HCT116 (cell line): ENCODE measurements around the gene SLAIN2. TPM values are rescaled to one million over a fixed set of nuclear protein-coding genes. Genes with fewer than 3 reads are reported as not detected.

Experiments used
- ATAC-seq: fragments of 200-7000 bp; cut with Tn5 transposase; 2 replicates; pipeline ENCODE4 v1.9.1; 2020; ENCODE audit warnings: mild to moderate bottlenecking, moderate library complexity
- BruUV-seq: library from RNA; stranded (reverse); fragments of 400-500 nt; replicated peaks from 2 replicates; lab custom pipeline; 2021; lab: Mats Ljungman, UMichigan
- CTCF ChIA-PET: fragments of 300-600 bp; sonication (Branson Sonifier 250); formaldehyde crosslinking; loops from one replicate; lab custom pipeline; 2021; ENCODE audit warnings: antibody characterized with exemption; lab: Charles Lee
- POLR2A ChIA-PET: fragments of 300-600, 350-600 bp; sonication (Branson Sonifier 250); formaldehyde crosslinking; loops from one replicate; lab custom pipeline; 2021; ENCODE audit warnings: antibody characterized with exemption; lab: Charles Lee
- RAD21 ChIA-PET, 2 experiments: fragments of 300-600 bp; sonication (Branson Sonifier 250); formaldehyde crosslinking; loops; one replicate each; lab custom pipeline; 2023; ENCODE audit warnings: low total read pairs in 2 of 2; ENCODE audit not compliant: uncharacterized antibody in 2 of 2, unreplicated experiment in 2 of 2, low non-redundant PET in 1 of 2; lab: Charles Lee
- DNase-seq: peaks from one replicate; pipeline ENCODE4 v3.0.0-alpha.2; 2010; ENCODE audit warnings: low read depth, low spot score
- H2AFZ ChIP-seq: fragments of 200-600 bp; shearing (Covaris generic), sonication (generic); 2 replicates; pipeline ENCODE4 v1.6.1; 2017; ENCODE audit warnings: low read depth, mixed run types, mixed read lengths, antibody characterized with exemption, low read length; ENCODE audit not compliant: poor library complexity, severe bottlenecking
- H3K27ac ChIP-seq: 2 replicates; pipeline ENCODE4 v1.5.1; 2012; ENCODE audit warnings: low read depth, low read length
- H3K27me3 ChIP-seq: fragments of 200-600 bp; sonication (generic); 2 replicates; pipeline ENCODE4 v1.6.1; 2016; ENCODE audit warnings: mixed run types, low read length, mixed read lengths; ENCODE audit not compliant: insufficient read depth
- H3K36me3 ChIP-seq, 2 experiments: fragments of 200-500 bp in 1 of 2; fragments of 200-600 bp in 1 of 2; sonication (Bioruptor generic) in 1 of 2; sonication (generic) in 1 of 2; 2 replicates each; pipeline versions ENCODE4 v1.5.1 to v1.6.1; 2014 to 2016; ENCODE audit warnings: low read length in 2 of 2, inconsistent platforms in 1 of 2, mixed read lengths in 1 of 2, mixed run types in 1 of 2; ENCODE audit not compliant: insufficient read depth in 2 of 2, control insufficient read depth in 1 of 2
- H3K4me1 ChIP-seq, 2 experiments: fragments of 200-600 bp in 1 of 2; sonication (generic) in 1 of 2; 2 replicates each; pipeline versions ENCODE4 v1.5.1 to v1.6.1; 2012 to 2017; ENCODE audit warnings: low read length in 2 of 2, inconsistent platforms in 1 of 2, mild to moderate bottlenecking in 1 of 2, mixed read lengths in 1 of 2, mixed run types in 1 of 2, moderate library complexity in 1 of 2; ENCODE audit not compliant: insufficient read depth in 2 of 2, control insufficient read depth in 1 of 2
- H3K4me2 ChIP-seq: fragments of 200-600 bp; sonication (generic); 2 replicates; pipeline ENCODE4 v1.6.1; 2017; ENCODE audit warnings: mixed run types, low read length, mixed read lengths
- H3K4me3 ChIP-seq, 2 experiments: fragments of 200-600 bp in 1 of 2; sonication (generic) in 1 of 2; replicated peaks in 1 of 2; 2 replicates each; pipeline ENCODE4 v1.5.1; 2011 to 2016; ENCODE audit warnings: low read length in 2 of 2, control low read depth in 1 of 2, low read depth in 1 of 2, mild to moderate bottlenecking in 1 of 2, mixed read lengths in 1 of 2, mixed run types in 1 of 2
- H3K79me2 ChIP-seq: fragments of 200-600 bp; sonication (generic); 2 replicates; pipeline ENCODE4 v1.6.1; 2017; ENCODE audit warnings: mild to moderate bottlenecking, mixed run types, low read length, moderate library complexity, mixed read lengths; ENCODE audit not compliant: insufficient read depth
- H3K9ac ChIP-seq: fragments of 200-600 bp; sonication (generic); 2 replicates; pipeline ENCODE4 v1.6.1; 2016; ENCODE audit warnings: low read length, mixed read lengths
- H3K9me2 ChIP-seq: fragments of 200-600 bp; sonication (generic), shearing (Covaris generic); 2 replicates; pipeline ENCODE4 v1.6.1; 2017; ENCODE audit warnings: mixed run types, mild to moderate bottlenecking, moderate library complexity; ENCODE audit not compliant: insufficient read depth
- H3K9me3 ChIP-seq, 2 experiments: fragments of 200-500 bp in 1 of 2; fragments of 200-600 bp in 1 of 2; sonication (Bioruptor generic) in 1 of 2; sonication (generic) in 1 of 2; 2 replicates each; pipeline ENCODE4 v1.6.1; 2014 to 2017; ENCODE audit warnings: low read length in 2 of 2, mixed read lengths in 2 of 2, inconsistent platforms in 1 of 2, low read depth in 1 of 2, mild to moderate bottlenecking in 1 of 2, mixed run types in 1 of 2, moderate library complexity in 1 of 2; ENCODE audit not compliant: control insufficient read depth in 1 of 2, insufficient read depth in 1 of 2
- H4K20me1 ChIP-seq: fragments of 200-600 bp; sonication (generic), shearing (Covaris generic); 2 replicates; pipeline ENCODE4 v1.6.1; 2017; ENCODE audit warnings: mixed run types, mild to moderate bottlenecking, moderate library complexity; ENCODE audit not compliant: insufficient read depth
- CBX3 ChIP-seq: IDR thresholded peaks from 2 replicates; pipeline ENCODE4 v1.6.1; 2012; ENCODE audit warnings: low read depth
- CEBPB ChIP-seq: IDR thresholded peaks from 2 replicates; pipeline ENCODE4 v1.6.1; 2012; ENCODE audit warnings: low read depth
- EGR1 ChIP-seq: IDR thresholded peaks from 2 replicates; pipeline ENCODE4 v1.6.1; 2012; ENCODE audit warnings: low read depth
- ELF1 ChIP-seq: IDR thresholded peaks from 2 replicates; pipeline ENCODE4 v1.6.1; 2012; ENCODE audit warnings: low read depth, borderline replicate concordance
- EZH2phosphoT487 ChIP-seq: fragments of 200-600 bp; IDR thresholded peaks from 2 replicates; pipeline ENCODE4 v1.6.1; 2018; ENCODE audit warnings: antibody characterized with exemption, borderline replicate concordance
- FOSL1 ChIP-seq: IDR thresholded peaks from 2 replicates; pipeline ENCODE4 v1.6.1; 2012; ENCODE audit warnings: low read depth
- JUND ChIP-seq: IDR thresholded peaks from 2 replicates; pipeline ENCODE4 v1.6.1; 2012
- POLR2A ChIP-seq: IDR thresholded peaks from 2 replicates; pipeline ENCODE4 v1.7.0; 2011; ENCODE audit warnings: borderline replicate concordance; ENCODE audit not compliant: insufficient read depth, insufficient read length; ENCODE audit errors: extremely low read depth
- POLR2AphosphoS5 ChIP-seq: IDR thresholded peaks from 2 replicates; pipeline ENCODE4 v1.6.1; 2011; ENCODE audit warnings: mild to moderate bottlenecking, low read depth, low read length, moderate library complexity
- RAD21 ChIP-seq: IDR thresholded peaks from 2 replicates; pipeline ENCODE4 v1.6.1; 2012; ENCODE audit warnings: low read depth, mild to moderate bottlenecking
- SIN3A ChIP-seq: IDR thresholded peaks from 2 replicates; pipeline ENCODE4 v1.6.1; 2012; ENCODE audit warnings: low read depth
- SP1 ChIP-seq: IDR thresholded peaks from 2 replicates; pipeline ENCODE4 v1.6.1; 2012; ENCODE audit warnings: low read depth
- SRF ChIP-seq: IDR thresholded peaks from 2 replicates; pipeline ENCODE4 v1.6.1; 2012; ENCODE audit warnings: low read depth
- TCF7L2 ChIP-seq: IDR thresholded peaks from 2 replicates; pipeline ENCODE4 v1.7.0; 2011; ENCODE audit warnings: borderline replicate concordance, inconsistent platforms; ENCODE audit not compliant: insufficient read depth, insufficient read length; ENCODE audit errors: extremely low read depth
- intact Hi-C: fragments of 100-400 bp; cut with micrococcal nuclease; formaldehyde crosslinking; loops from 2 replicates; pipeline ENCODE4 v1.10.0; 2022
- total RNA-seq: library from RNA; stranded (reverse); gene quantifications from one replicate; pipeline ENCODE4 v1.2.1, GENCODE V29; 2021; ENCODE audit not compliant: unreplicated experiment
- TF ChIP-seq, protein P1 (sequence below): IDR thresholded peaks from 2 replicates; pipeline ENCODE4 v1.6.1; 2012
- TF ChIP-seq, protein P2 (sequence below): IDR thresholded peaks from 2 replicates; pipeline ENCODE4 v1.6.1; 2012; ENCODE audit warnings: low read depth
- TF ChIP-seq, protein P3 (sequence below): IDR thresholded peaks from 2 replicates; pipeline ENCODE4 v1.6.1; 2011; ENCODE audit warnings: mild to moderate bottlenecking, low read length, moderate library complexity; ENCODE audit not compliant: insufficient replicate concordance; ENCODE audit errors: extremely low read depth
- TF ChIP-seq, protein P4 (sequence below), 3 experiments: fragments of 200-600 bp in 1 of 3; sonication (generic) in 1 of 3; IDR thresholded peaks in 2 of 3; conservative IDR thresholded peaks in 1 of 3; 2 replicates each; pipeline ENCODE4 v1.5.1; 2012 to 2017; ENCODE audit warnings: low read depth in 2 of 3, low read length in 2 of 3, antibody characterized with exemption in 1 of 3, borderline replicate concordance in 1 of 3, control low read depth in 1 of 3, mild to moderate bottlenecking in 1 of 3, mixed read lengths in 1 of 3, mixed run types in 1 of 3, moderate library complexity in 1 of 3; ENCODE audit not compliant: insufficient read depth in 1 of 3

SLAIN2 gene
- total RNA-seq, 1 experiment from 2014 or later: 50.3 TPM

DNA sequence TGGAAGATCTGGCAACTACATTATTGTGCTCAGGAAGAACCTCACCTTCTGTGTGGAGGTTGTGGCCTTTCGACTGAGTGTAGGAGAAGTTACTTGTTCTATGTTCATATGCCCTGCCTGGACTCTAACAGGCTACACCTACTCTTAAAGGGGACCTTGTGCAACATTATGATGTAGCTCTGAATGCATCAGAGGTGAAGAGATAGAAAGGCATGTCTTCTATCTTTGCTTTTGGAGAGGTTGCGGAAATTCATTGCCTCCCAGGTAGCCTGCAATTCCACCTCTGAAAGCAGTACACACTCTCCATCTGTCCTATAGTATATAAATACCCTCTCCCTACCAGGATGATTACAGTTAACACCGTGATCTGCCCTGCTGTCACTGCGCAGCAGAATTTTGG lies 7.1 kb upstream of the SLAIN2 start:
- Histone ChIP-seq H3K27me3 (no peaks in the 10 kb centered on the region), H3K4me3 (no peak overlapping the region)
- CTCF ChIA-PET: no interaction called here
- BruUV-seq: no TSS peak
- TF ChIP-seq, protein P1, sequence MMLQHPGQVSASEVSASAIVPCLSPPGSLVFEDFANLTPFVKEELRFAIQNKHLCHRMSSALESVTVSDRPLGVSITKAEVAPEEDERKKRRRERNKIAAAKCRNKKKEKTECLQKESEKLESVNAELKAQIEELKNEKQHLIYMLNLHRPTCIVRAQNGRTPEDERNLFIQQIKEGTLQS: no peak
- TF ChIP-seq, protein P2, sequence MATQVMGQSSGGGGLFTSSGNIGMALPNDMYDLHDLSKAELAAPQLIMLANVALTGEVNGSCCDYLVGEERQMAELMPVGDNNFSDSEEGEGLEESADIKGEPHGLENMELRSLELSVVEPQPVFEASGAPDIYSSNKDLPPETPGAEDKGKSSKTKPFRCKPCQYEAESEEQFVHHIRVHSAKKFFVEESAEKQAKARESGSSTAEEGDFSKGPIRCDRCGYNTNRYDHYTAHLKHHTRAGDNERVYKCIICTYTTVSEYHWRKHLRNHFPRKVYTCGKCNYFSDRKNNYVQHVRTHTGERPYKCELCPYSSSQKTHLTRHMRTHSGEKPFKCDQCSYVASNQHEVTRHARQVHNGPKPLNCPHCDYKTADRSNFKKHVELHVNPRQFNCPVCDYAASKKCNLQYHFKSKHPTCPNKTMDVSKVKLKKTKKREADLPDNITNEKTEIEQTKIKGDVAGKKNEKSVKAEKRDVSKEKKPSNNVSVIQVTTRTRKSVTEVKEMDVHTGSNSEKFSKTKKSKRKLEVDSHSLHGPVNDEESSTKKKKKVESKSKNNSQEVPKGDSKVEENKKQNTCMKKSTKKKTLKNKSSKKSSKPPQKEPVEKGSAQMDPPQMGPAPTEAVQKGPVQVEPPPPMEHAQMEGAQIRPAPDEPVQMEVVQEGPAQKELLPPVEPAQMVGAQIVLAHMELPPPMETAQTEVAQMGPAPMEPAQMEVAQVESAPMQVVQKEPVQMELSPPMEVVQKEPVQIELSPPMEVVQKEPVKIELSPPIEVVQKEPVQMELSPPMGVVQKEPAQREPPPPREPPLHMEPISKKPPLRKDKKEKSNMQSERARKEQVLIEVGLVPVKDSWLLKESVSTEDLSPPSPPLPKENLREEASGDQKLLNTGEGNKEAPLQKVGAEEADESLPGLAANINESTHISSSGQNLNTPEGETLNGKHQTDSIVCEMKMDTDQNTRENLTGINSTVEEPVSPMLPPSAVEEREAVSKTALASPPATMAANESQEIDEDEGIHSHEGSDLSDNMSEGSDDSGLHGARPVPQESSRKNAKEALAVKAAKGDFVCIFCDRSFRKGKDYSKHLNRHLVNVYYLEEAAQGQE: no peak
- TF ChIP-seq FOSL1 (no peak), JUND (no peak), SRF (no peak), EZH2phosphoT487 (no peak), SIN3A (no peak), CEBPB (no peak), EGR1 (no peak), POLR2AphosphoS5 (no peak), ELF1 (no peak), SP1 (no peak), TCF7L2 (no peak), CBX3 (no peak), POLR2A (no peak), RAD21 (no peak)
- TF ChIP-seq, protein P3, sequence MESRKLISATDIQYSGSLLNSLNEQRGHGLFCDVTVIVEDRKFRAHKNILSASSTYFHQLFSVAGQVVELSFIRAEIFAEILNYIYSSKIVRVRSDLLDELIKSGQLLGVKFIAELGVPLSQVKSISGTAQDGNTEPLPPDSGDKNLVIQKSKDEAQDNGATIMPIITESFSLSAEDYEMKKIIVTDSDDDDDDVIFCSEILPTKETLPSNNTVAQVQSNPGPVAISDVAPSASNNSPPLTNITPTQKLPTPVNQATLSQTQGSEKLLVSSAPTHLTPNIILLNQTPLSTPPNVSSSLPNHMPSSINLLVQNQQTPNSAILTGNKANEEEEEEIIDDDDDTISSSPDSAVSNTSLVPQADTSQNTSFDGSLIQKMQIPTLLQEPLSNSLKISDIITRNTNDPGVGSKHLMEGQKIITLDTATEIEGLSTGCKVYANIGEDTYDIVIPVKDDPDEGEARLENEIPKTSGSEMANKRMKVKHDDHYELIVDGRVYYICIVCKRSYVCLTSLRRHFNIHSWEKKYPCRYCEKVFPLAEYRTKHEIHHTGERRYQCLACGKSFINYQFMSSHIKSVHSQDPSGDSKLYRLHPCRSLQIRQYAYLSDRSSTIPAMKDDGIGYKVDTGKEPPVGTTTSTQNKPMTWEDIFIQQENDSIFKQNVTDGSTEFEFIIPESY: no peak
- TF ChIP-seq, protein P4, sequence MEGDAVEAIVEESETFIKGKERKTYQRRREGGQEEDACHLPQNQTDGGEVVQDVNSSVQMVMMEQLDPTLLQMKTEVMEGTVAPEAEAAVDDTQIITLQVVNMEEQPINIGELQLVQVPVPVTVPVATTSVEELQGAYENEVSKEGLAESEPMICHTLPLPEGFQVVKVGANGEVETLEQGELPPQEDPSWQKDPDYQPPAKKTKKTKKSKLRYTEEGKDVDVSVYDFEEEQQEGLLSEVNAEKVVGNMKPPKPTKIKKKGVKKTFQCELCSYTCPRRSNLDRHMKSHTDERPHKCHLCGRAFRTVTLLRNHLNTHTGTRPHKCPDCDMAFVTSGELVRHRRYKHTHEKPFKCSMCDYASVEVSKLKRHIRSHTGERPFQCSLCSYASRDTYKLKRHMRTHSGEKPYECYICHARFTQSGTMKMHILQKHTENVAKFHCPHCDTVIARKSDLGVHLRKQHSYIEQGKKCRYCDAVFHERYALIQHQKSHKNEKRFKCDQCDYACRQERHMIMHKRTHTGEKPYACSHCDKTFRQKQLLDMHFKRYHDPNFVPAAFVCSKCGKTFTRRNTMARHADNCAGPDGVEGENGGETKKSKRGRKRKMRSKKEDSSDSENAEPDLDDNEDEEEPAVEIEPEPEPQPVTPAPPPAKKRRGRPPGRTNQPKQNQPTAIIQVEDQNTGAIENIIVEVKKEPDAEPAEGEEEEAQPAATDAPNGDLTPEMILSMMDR (IDR thresholded peaks at IDR 0.05 in 2 of 3, conservative IDR thresholded peaks at IDR 0.05 in 1 of 3; ENCODE audit: borderline replicate concordance in 1 of 3, insufficient read depth in 1 of 3, low read depth in 2 of 3, low read length in 2 of 3): no peak
- TF ChIP-seq, all 23 proteins: peak for 0
- RAD21 ChIA-PET: no interaction called here
- Histone ChIP-seq H4K20me1 (no peaks in the 10 kb centered on the region), H3K79me2 (no peaks in the 10 kb centered on the region), H3K36me3 (no peaks in the 10 kb centered on the region), H3K9ac (no peak overlapping the region), H3K9me3 (no peaks in the 10 kb centered on the region), H3K9me2 (no peaks in the 10 kb centered on the region), H3K4me2 (no peak overlapping the region), H3K4me1 (peaks cover 0 to 22% of the 10 kb centered on the region in 2 experiments; a peak in 2 of 4 replicates), H2AFZ (no peak overlapping the region), H3K27ac (no peak overlapping the region)
- DNase-seq (no peak), ATAC-seq (no peak)
- POLR2A ChIA-PET: no interaction called here
- intact Hi-C loops: no loop called here
